Loucy (cell line): ENCODE measurements around the gene MED13L.

ENCODE experiments used
- EZH2phosphoT487 ChIP-seq: fragments of 200-600 bp; IDR thresholded peaks from 2 replicates; pipeline ENCODE4 v1.6.1; 2018; ENCODE audit warnings: antibody characterized with exemption, mild to moderate bottlenecking, moderate library complexity, borderline replicate concordance
- TF ChIP-seq, protein P1 (sequence below): fragments of 200-600 bp; sonication (generic); conservative IDR thresholded peaks from 2 replicates; pipeline ENCODE4 v1.5.1; 2014; ENCODE audit warnings: mild to moderate bottlenecking, antibody characterized with exemption, low read length

DNA sequence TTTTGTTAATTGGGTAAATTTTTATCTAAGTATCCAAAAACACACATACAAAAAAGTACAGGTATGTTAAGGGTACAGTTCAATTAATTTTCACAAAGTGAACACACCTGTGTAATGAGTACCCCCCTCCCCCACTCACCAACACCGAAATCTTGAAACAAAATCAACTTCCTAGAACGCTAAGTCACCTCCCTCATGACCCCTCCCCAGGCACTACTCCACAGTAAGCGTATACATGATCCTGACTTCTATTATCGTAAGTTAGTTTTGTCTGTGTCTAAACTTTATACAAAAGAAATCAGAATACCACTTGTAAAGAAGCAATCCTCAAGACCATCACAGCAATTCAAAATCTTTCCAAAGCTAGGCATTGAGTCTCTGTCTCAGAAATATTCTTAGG is 100.5 kb downstream of the MED13L start:
- TF ChIP-seq, protein P1, sequence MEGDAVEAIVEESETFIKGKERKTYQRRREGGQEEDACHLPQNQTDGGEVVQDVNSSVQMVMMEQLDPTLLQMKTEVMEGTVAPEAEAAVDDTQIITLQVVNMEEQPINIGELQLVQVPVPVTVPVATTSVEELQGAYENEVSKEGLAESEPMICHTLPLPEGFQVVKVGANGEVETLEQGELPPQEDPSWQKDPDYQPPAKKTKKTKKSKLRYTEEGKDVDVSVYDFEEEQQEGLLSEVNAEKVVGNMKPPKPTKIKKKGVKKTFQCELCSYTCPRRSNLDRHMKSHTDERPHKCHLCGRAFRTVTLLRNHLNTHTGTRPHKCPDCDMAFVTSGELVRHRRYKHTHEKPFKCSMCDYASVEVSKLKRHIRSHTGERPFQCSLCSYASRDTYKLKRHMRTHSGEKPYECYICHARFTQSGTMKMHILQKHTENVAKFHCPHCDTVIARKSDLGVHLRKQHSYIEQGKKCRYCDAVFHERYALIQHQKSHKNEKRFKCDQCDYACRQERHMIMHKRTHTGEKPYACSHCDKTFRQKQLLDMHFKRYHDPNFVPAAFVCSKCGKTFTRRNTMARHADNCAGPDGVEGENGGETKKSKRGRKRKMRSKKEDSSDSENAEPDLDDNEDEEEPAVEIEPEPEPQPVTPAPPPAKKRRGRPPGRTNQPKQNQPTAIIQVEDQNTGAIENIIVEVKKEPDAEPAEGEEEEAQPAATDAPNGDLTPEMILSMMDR: no peak
- TF ChIP-seq EZH2phosphoT487: no peak
